T-cell (primary cell): Measurements from ENCODE around the gene CNTF. TPM values are rescaled to one million over a fixed set of nuclear protein-coding genes. Genes with fewer than 3 reads are reported as not detected.
A peak's percentile ranks its signal among the peaks of the same experiment; 100 is the strongest.

ENCODE experiments used
- ATAC-seq, 4 experiments: fragments of 200-7000 bp in 3 of 4; fragments of 150-1000 bp in 1 of 4; cut with Tn5 transposase; replicated peaks in 1 of 4; 1 replicate in 3 of 4; 2 replicates in 1 of 4; pipeline ENCODE4 v1.10.0; 2021; ENCODE audit warnings: moderate library complexity in 3 of 4, mild to moderate bottlenecking in 2 of 4, moderate number of reproducible peaks in 1 of 4
- CTCF ChIA-PET, 2 donors: fragments of 300-600 bp; sonication (Branson Sonifier 250); formaldehyde crosslinking; loops; one replicate each; lab custom pipeline; 2022; ENCODE audit warnings: antibody characterized with exemption in 2 of 2; lab: Charles Lee
- POLR2A ChIA-PET, 2 donors: fragments of 300-600 bp; sonication (Branson Sonifier 250); formaldehyde crosslinking; loops; one replicate each; lab custom pipeline; 2022; ENCODE audit warnings: antibody characterized with exemption in 2 of 2; lab: Charles Lee
- DNase-seq, 35 experiments: peaks; one replicate each; pipeline versions ENCODE4 v3.0.0 to v3.0.0-alpha.2; 2013 to 2023
- H3K27ac ChIP-seq: one replicate; pipeline ENCODE4 v1.5.1; 2013; ENCODE audit warnings: low read length
- H3K27me3 ChIP-seq, 2 experiments: replicated peaks in 1 of 2; 1 replicate in 1 of 2; 2 replicates in 1 of 2; pipeline versions ENCODE4 v1.6.1 to v1.7.0; 2013; ENCODE audit warnings: low read length in 1 of 2, mixed read lengths in 1 of 2; ENCODE audit not compliant: control insufficient read depth in 2 of 2, insufficient read depth in 2 of 2; ENCODE audit errors: extremely low read depth in 1 of 2
- H3K36me3 ChIP-seq, 2 donors: 1 replicate in 1 of 2; 2 replicates in 1 of 2; pipeline versions ENCODE4 v1.6.1 to v1.7.0; 2013; ENCODE audit warnings: low read length in 1 of 2; ENCODE audit not compliant: control insufficient read depth in 2 of 2, insufficient read depth in 1 of 2; ENCODE audit errors: extremely low read depth in 1 of 2
- H3K4me1 ChIP-seq, 2 experiments: 1 replicate in 1 of 2; 2 replicates in 1 of 2; pipeline versions ENCODE4 v1.6.1 to v1.7.0; 2013; ENCODE audit warnings: low read length in 2 of 2, mixed read lengths in 1 of 2; ENCODE audit not compliant: insufficient read depth in 2 of 2, control insufficient read depth in 1 of 2; ENCODE audit errors: extremely low read depth in 1 of 2
- H3K4me3 ChIP-seq, 2 donors: 1 replicate in 1 of 2; 2 replicates in 1 of 2; pipeline versions ENCODE4 v1.5.1 to v1.7.0; 2013; ENCODE audit warnings: mild to moderate bottlenecking in 2 of 2, low read length in 1 of 2, moderate library complexity in 1 of 2; ENCODE audit not compliant: control insufficient read depth in 1 of 2; ENCODE audit errors: extremely low read depth in 1 of 2
- H3K9me3 ChIP-seq: 2 replicates; pipeline ENCODE4 v1.7.0; 2013
- H3K27ac Mint-ChIP-seq, 2 donors: one replicate each; pipeline ENCODE4 v1.8.0; 2020 to 2021; ENCODE audit warnings: mild to moderate bottlenecking in 2 of 2, mixed read lengths in 2 of 2
- H3K27me3 Mint-ChIP-seq, 2 donors: one replicate each; pipeline ENCODE4 v1.8.0; 2021 to 2022; ENCODE audit warnings: mixed read lengths in 2 of 2
- H3K36me3 Mint-ChIP-seq: one replicate; pipeline ENCODE4 v1.8.0; 2021; ENCODE audit warnings: mixed read lengths
- H3K4me1 Mint-ChIP-seq, 3 donors: one replicate each; pipeline ENCODE4 v1.8.0; 2020 to 2022; ENCODE audit warnings: mixed read lengths in 3 of 3, mild to moderate bottlenecking in 1 of 3
- H3K4me3 Mint-ChIP-seq, 3 donors: one replicate each; pipeline ENCODE4 v1.8.0; 2020 to 2022; ENCODE audit warnings: mild to moderate bottlenecking in 3 of 3, mixed read lengths in 3 of 3, moderate library complexity in 3 of 3
- H3K9me3 Mint-ChIP-seq, 3 donors: one replicate each; pipeline ENCODE4 v1.8.0; 2020 to 2022; ENCODE audit warnings: mixed read lengths in 3 of 3
- WGBS: methylation state at CpG from one replicate; pipeline ENCODE4 v1.1.5; 2013; ENCODE audit warnings: missing lambda C conversion rate; ENCODE audit not compliant: insufficient coverage; 5-methylcytosine and 5-hydroxymethylcytosine counted together
- total RNA-seq, 35 experiments: library from RNA in 6 of 35; stranded (reverse) in 6 of 35; fragments of 120-200 nt in 1 of 35; gene quantifications; one replicate each; pipeline versions ENCODE4 v1.2.1 to v1.2.4 and lab custom pipeline; 2013 to 2026

CNTF gene
- total RNA-seq, 5 donors from 2014 or later (not counting 1 experiment from before 2014, with no cell fraction given): 2.4 to 4.3 (median 2.9) TPM

DNA sequence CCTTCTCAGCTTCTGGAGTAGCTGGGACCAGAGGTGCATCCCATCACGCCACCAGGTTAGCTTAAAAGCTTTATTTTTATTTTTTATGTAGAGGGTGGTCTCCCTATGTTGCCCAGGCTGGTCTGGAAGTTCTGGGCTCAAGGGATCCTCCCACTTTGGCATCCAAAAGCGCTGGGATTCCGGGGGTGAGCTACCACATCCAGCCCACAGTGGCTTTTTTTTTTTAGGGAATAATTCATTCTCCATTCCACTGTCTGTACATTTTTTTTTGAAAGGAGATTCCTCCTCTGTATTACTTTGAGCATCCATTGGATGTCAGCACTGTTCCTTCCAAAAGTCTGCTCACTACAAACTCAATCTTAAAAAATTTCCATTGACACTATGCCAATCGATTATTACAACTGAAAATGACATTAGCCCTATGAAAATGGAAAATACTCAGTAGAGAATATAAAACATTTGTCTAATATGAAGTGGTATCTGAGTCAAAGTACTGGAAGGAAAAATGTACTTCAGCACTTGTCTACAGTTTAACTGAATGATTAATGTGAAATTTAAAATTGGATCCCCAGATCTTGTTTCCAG is 45.5 kb upstream of the CNTF start:
- Mint-ChIP-seq H3K9me3 (no peaks in the 10 kb centered on the region), H3K27ac (peak overlapping the region; percentile 96 to 100), H3K27me3 (no peaks in the 10 kb centered on the region), H3K4me3 (peak overlapping the region; percentile 93 to 99 (median 94)), H3K4me1 (peaks cover 60 to 73% (median 67%) of the 10 kb centered on the region in 3 donors), H3K36me3 (peaks cover 10% of the 10 kb centered on the region)
- peak overlapping the region; percentile 99 for H3K27ac ChIP-seq
- H3K4me1 ChIP-seq: peaks cover 33 to 58% of the 10 kb centered on the region in 2 experiments
- no peaks in the 10 kb centered on the region for H3K27me3 ChIP-seq
- ChIA-PET POLR2A (interaction anchor here (0.6 to 3.4 kb wide), 6 partner anchors 9 to 1092 kb away, joined by 3 to 35 read pairs (median 4); partner anchors contain the start of genes OSBP (in 1 of the 2) and PATL1 (in 1 of the 2)), CTCF (interaction anchor here (0.6 to 6.3 kb wide), 9 partner anchors 9 to 856 kb away, joined by 3 to 108 read pairs (median 6); no protein-coding TSS in a partner anchor)
- DNase-seq (peak in 1 of 35 experiments; percentile 61), ATAC-seq (no peak)
- H3K9me3 ChIP-seq: no peaks in the 10 kb centered on the region
- H3K36me3 ChIP-seq: no peaks in the 10 kb centered on the region
- peak overlapping the region; percentile 74 to 99 for H3K4me3 ChIP-seq
- no CpG with 5 or more reads among the region's 4 CpGs for WGBS

DNA sequence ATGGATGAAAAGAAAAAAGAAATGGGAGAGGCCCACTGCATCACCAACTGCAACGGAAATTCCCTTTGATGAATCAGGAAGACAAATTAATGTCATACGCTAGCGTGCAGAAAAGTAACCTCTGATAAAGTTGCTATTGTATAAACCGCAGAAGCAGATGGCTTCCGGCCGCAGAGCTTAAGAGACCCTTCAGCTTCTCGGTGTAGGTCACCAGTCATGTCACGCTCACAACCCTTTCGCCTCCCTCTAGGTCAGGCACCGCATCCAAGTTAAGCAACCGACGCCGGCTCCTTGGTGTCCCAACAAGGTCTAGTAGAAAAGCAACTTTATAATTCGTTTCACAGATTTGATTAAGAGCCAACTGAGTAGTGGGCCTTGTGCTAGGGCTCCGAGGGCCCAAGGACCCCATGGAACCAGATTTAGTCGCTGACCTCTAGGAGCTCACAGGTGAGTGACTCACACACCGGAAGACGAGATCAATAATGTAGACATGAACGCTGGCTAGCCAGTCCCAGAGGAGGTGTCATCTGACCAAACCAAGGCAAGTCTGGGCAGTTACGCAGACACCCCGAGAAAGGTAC is 44.8 kb upstream of the CNTF start:
- ChIA-PET POLR2A (interaction anchor here (0.6 to 3.4 kb wide), 6 partner anchors 10 to 1091 kb away, joined by 3 to 35 read pairs (median 4); partner anchors contain the start of genes OSBP (in 1 of the 2) and PATL1 (in 1 of the 2)), CTCF (interaction anchor here (0.9 to 6.3 kb wide), 6 partner anchors 10 to 51 kb away, joined by 3 to 108 read pairs (median 5); no protein-coding TSS in a partner anchor)
- peaks cover 33 to 55% of the 10 kb centered on the region in 2 experiments for H3K4me1 ChIP-seq
- Mint-ChIP-seq H3K36me3 (peaks cover 8% of the 10 kb centered on the region), H3K9me3 (no peaks in the 10 kb centered on the region), H3K4me3 (peak overlapping the region; percentile 93 to 99 (median 94)), H3K27ac (peak overlapping the region; percentile 96 to 100), H3K27me3 (no peaks in the 10 kb centered on the region), H3K4me1 (peaks cover 63 to 75% (median 70%) of the 10 kb centered on the region in 3 donors)
- H3K9me3 ChIP-seq: no peaks in the 10 kb centered on the region
- H3K27ac ChIP-seq: peak overlapping the region; percentile 99
- no peaks in the 10 kb centered on the region for H3K36me3 ChIP-seq
- WGBS: 0% methylated on average over 10 of the region's 21 CpGs
- peak overlapping the region; percentile 74 to 99 for H3K4me3 ChIP-seq
- H3K27me3 ChIP-seq: no peaks in the 10 kb centered on the region
- ATAC-seq (peak; percentile 4 to 29 (median 22)), DNase-seq (peak in 33 of 35 experiments; percentile 53 to 93 (median 72))

- peak; percentile 42 to 62 (median 46) for ATAC-seq
- peak overlapping the region; percentile 96 to 100 for H3K27ac Mint-ChIP-seq
Measured at GRCh38 chr11:58578136-58578634, 44.3 kb upstream of the CNTF start.

DNA sequence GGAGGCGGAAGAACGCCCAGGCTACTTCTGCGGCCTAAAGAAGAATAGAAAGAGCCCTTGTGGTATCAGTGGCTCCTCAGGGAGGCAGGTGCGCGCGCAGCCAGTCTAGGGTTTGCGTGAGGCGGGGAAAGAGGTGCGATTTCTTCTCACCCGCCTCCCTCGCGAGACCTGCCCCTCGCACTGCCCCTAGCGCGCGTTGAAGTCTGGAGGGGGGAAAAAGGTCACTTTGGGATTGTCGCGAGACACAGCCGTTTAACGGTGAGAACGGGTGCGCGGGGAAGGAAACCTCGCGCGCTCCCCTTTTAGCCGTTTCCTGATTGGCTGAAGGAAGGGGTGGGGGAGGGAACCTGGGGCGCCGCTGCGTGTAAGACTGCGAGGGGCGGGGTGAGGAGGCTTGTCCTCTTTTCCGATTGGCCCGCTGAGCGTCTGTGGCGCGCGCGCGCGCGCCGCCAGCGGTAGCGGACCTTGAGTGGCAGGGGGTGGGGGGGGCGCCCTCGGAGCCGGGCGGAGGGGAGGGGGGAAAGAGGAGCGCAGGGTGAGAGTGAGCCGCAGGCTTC is 43.8 kb upstream of the CNTF start, which contains the start of gene ZFP91:
Gene ZFP91 (plus strand): TSS at position 429 of the 557 bp plus-strand sequence. CDS start 219 bp downstream, outside the sequence.
- H3K27me3 Mint-ChIP-seq: no peaks in the 10 kb centered on the region
- ATAC-seq (peak; percentile 62 to 71 (median 66)), DNase-seq (peak; percentile 90 to 99 (median 97))
- peak within 1 kb of the TSS; percentile 96 to 100 for H3K27ac Mint-ChIP-seq
- peaks cover 67 to 77% (median 73%) of the 10 kb centered on the region in 3 donors for H3K4me1 Mint-ChIP-seq
- WGBS: 0% methylated on average over 34 of the region's 51 CpGs
- Histone ChIP-seq H3K4me1 (peaks cover 29 to 60% of the 10 kb centered on the region in 2 experiments), H3K9me3 (no peaks in the 10 kb centered on the region), H3K27ac (peak within 1 kb of the TSS; percentile 99), H3K36me3 (no peaks in the 10 kb centered on the region), H3K27me3 (no peaks in the 10 kb centered on the region), H3K4me3 (peak within 1 kb of the TSS; percentile 74 to 99)
- peaks cover 5% of the 10 kb centered on the region for H3K36me3 Mint-ChIP-seq
- ChIA-PET CTCF (interaction anchor here (0.9 to 6.3 kb wide), 3 partner anchors 11 to 45 kb away, joined by 3 to 108 read pairs (median 3); no protein-coding TSS in a partner anchor), POLR2A (interaction anchor here (2.5 to 3.4 kb wide), 2 partner anchors 11 to 12 kb away, joined by 12 to 35 read pairs; no protein-coding TSS in a partner anchor)
- H3K9me3 Mint-ChIP-seq: no peaks in the 10 kb centered on the region
- H3K4me3 Mint-ChIP-seq: peak within 1 kb of the TSS; percentile 93 to 99 (median 96)

More at GRCh38 chr11:58578136-58578634, 44.3 kb upstream of the CNTF start:
- peak overlapping the region; percentile 99 for H3K27ac ChIP-seq
- DNase-seq: peak in 34 of 35 experiments; percentile 83 to 97 (median 90)
- H3K9me3 ChIP-seq: no peaks in the 10 kb centered on the region
- ChIA-PET CTCF (interaction anchor here (0.9 to 6.3 kb wide), 3 partner anchors 10 to 44 kb away, joined by 3 to 108 read pairs (median 3); no protein-coding TSS in a partner anchor), POLR2A (interaction anchor here (0.7 to 3.4 kb wide), 5 partner anchors 11 to 1091 kb away, joined by 3 to 35 read pairs (median 5); partner anchors contain the start of genes OSBP (in 1 of the 2) and PATL1 (in 1 of the 2))
- Mint-ChIP-seq H3K4me3 (peak overlapping the region; percentile 93 to 99 (median 94)), H3K4me1 (peaks cover 68 to 77% (median 75%) of the 10 kb centered on the region in 3 donors), H3K36me3 (peaks cover 8% of the 10 kb centered on the region), H3K27me3 (no peaks in the 10 kb centered on the region), H3K9me3 (no peaks in the 10 kb centered on the region)
- peak overlapping the region; percentile 74 to 99 for H3K4me3 ChIP-seq
- no peaks in the 10 kb centered on the region for H3K27me3 ChIP-seq
- H3K36me3 ChIP-seq: no peaks in the 10 kb centered on the region
- peaks cover 29 to 58% of the 10 kb centered on the region in 2 experiments for H3K4me1 ChIP-seq
- WGBS: 0% methylated on average over 26 of the region's 33 CpGs

DNA sequence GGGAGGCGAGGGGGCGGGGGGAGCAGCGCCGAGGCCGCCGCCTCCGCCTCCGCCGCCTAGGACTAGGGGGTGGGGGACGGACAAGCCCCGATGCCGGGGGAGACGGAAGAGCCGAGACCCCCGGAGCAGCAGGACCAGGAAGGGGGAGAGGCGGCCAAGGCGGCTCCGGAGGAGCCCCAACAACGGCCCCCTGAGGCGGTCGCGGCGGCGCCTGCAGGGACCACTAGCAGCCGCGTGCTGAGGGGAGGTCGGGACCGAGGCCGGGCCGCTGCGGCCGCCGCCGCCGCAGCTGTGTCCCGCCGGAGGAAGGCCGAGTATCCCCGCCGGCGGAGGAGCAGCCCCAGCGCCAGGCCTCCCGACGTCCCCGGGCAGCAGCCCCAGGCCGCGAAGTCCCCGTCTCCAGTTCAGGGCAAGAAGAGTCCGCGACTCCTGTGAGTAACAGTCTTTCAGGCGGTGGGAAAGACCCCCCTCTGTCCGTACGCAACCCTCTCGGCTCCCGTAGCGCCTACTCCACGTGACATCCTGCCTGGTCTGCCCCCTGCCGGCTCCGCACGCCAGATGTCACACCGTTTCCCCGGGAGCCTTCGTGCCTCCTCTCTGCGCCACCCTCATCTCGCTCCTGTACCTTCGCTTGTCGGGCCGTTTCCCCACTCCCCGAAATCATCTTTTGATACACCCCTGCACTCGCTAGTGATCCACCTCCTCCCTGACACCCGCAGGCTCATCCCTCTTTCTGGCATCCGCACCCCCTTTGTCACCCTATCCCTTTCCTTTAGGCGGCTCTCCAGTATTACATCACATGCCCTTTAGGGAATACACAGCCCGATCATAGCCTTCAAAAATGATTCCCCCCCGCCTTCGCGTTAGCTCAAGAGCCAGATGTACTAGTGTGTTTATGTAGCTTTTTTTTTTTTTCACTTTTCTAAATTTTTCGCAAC is 43.0 kb upstream of the CNTF start:
- Histone ChIP-seq H3K9me3 (no peaks in the 10 kb centered on the region), H3K4me1 (peaks cover 26 to 56% of the 10 kb centered on the region in 2 experiments), H3K27me3 (no peaks in the 10 kb centered on the region), H3K27ac (peak overlapping the region; percentile 89), H3K36me3 (no peaks in the 10 kb centered on the region), H3K4me3 (peak overlapping the region; percentile 74 to 94)
- Mint-ChIP-seq H3K27ac (peak overlapping the region; percentile 96 to 100), H3K4me1 (peaks cover 66 to 75% (median 69%) of the 10 kb centered on the region in 3 donors), H3K9me3 (no peaks in the 10 kb centered on the region), H3K27me3 (no peaks in the 10 kb centered on the region), H3K36me3 (peaks cover 5% of the 10 kb centered on the region), H3K4me3 (peak overlapping the region; percentile 93 to 99 (median 96))
- ChIA-PET CTCF (interaction anchor here (0.6 to 6.3 kb wide), 10 partner anchors 10 to 579 kb away, joined by 3 to 108 read pairs (median 3); no protein-coding TSS in a partner anchor), POLR2A (interaction anchor here (0.5 to 1.2 kb wide), 6 partner anchors 10 to 1254 kb away, joined by 3 to 9 read pairs (median 5); no protein-coding TSS in a partner anchor)
- WGBS: 0% methylated on average over 71 of the region's 78 CpGs
- DNase-seq (peak; percentile 82 to 96 (median 91)), ATAC-seq (peak; percentile 44 to 52 (median 48))
